IMR-90 (cell line): ENCODE results near the gene GATA2. TPM values are rescaled to one million over a fixed set of nuclear protein-coding genes. Genes with fewer than 3 reads are reported as not detected.

ENCODE experiments used
- ATAC-seq: fragments of 200-7000 bp; cut with Tn5 transposase; 2 replicates; pipeline ENCODE4 v1.9.1; 2020; ENCODE audit warnings: low read depth, mild to moderate bottlenecking, moderate library complexity
- BruUV-seq: library from RNA; stranded (reverse); fragments of 400-500 nt; replicated peaks from 2 replicates; lab custom pipeline; 2021; lab: Mats Ljungman, UMichigan
- CTCF ChIA-PET: fragments of 300-600 bp; formaldehyde crosslinking; extraction: SDS; loops from one replicate; lab custom pipeline; 2021; ENCODE audit warnings: antibody characterized with exemption; lab: Yijun Ruan, JAX
- POLR2A ChIA-PET: fragments of 300-600 bp; sonication (Branson Sonifier 250); formaldehyde crosslinking; loops from one replicate; lab custom pipeline; 2022; ENCODE audit warnings: antibody characterized with exemption; ENCODE audit not compliant: unreplicated experiment; lab: Charles Lee
- DNase-seq: peaks from one replicate; pipeline ENCODE4 v3.0.0; 2013
- H2AFZ ChIP-seq: replicated peaks from 2 replicates; pipeline ENCODE3; 2013; ENCODE audit warnings: low read length, mild to moderate bottlenecking; ENCODE audit not compliant: poor library complexity
- H2AK5ac ChIP-seq: 2 replicates; pipeline ENCODE4 v1.6.1; 2013; ENCODE audit warnings: low read depth, low read length, inconsistent platforms
- H2AK9ac ChIP-seq: replicated peaks from 2 replicates; pipeline ENCODE3; 2013; ENCODE audit warnings: mild to moderate bottlenecking, low read depth, low read length, moderate library complexity; ENCODE audit not compliant: poor library complexity
- H2BK120ac ChIP-seq: 2 replicates; pipeline ENCODE4 v1.6.1; 2013; ENCODE audit warnings: low read depth, low read length, inconsistent platforms
- H2BK15ac ChIP-seq: 3 replicates; pipeline ENCODE4 v1.6.1; 2013; ENCODE audit warnings: low read depth, low read length, inconsistent platforms
- H2BK20ac ChIP-seq: 2 replicates; pipeline ENCODE4 v1.6.1; 2013; ENCODE audit warnings: low read depth, mild to moderate bottlenecking, inconsistent platforms, low read length, moderate library complexity
- H2BK5ac ChIP-seq: 2 replicates; pipeline ENCODE4 v1.6.1; 2013; ENCODE audit warnings: mild to moderate bottlenecking, low read depth, low read length, inconsistent platforms; ENCODE audit not compliant: poor library complexity, severe bottlenecking
- H3K14ac ChIP-seq: replicated peaks from 2 replicates; pipeline ENCODE4 v1.6.1; 2013; ENCODE audit warnings: low read depth, low read length, inconsistent platforms
- H3K18ac ChIP-seq: 2 replicates; pipeline ENCODE4 v1.6.1; 2013; ENCODE audit warnings: low read depth, low read length, control low read depth
- H3K23ac ChIP-seq: 2 replicates; pipeline ENCODE4 v1.6.1; 2013; ENCODE audit warnings: low read depth, low read length, inconsistent platforms
- H3K27ac ChIP-seq: 2 replicates; pipeline ENCODE4 v1.5.1; 2013; ENCODE audit warnings: mild to moderate bottlenecking, control low read depth, low read length; ENCODE audit not compliant: insufficient read depth
- H3K27me3 ChIP-seq: 2 replicates; pipeline ENCODE4 v1.6.1; 2013; ENCODE audit warnings: low read length; ENCODE audit not compliant: control insufficient read depth, insufficient read depth
- H3K36me3 ChIP-seq: 2 replicates; pipeline ENCODE4 v1.6.1; 2013; ENCODE audit warnings: low read length, mixed read lengths; ENCODE audit not compliant: control insufficient read depth, insufficient read depth
- H3K4ac ChIP-seq: 2 replicates; pipeline ENCODE4 v1.6.1; 2013; ENCODE audit warnings: low read depth, low read length, inconsistent platforms
- H3K4me1 ChIP-seq: 2 replicates; pipeline ENCODE4 v1.6.1; 2013; ENCODE audit warnings: low read length, mixed read lengths; ENCODE audit not compliant: control insufficient read depth, insufficient read depth
- H3K4me2 ChIP-seq: 2 replicates; pipeline ENCODE4 v1.6.1; 2013; ENCODE audit warnings: low read depth, mild to moderate bottlenecking, control low read depth, low read length, moderate library complexity
- H3K4me3 ChIP-seq: 2 replicates; pipeline ENCODE4 v1.5.1; 2013; ENCODE audit warnings: low read depth, mild to moderate bottlenecking, control low read depth, low read length, moderate library complexity; ENCODE audit not compliant: insufficient read depth
- H3K56ac ChIP-seq: 2 replicates; pipeline ENCODE4 v1.6.1; 2013; ENCODE audit warnings: low read length, inconsistent platforms; ENCODE audit not compliant: insufficient read depth; ENCODE audit errors: extremely low read depth
- H3K79me1 ChIP-seq, 2 experiments: 2 replicates each; pipeline ENCODE4 v1.6.1; 2013; ENCODE audit warnings: low read length in 2 of 2, inconsistent platforms in 1 of 2, low read depth in 1 of 2
- H3K9ac ChIP-seq: 2 replicates; pipeline ENCODE4 v1.6.1; 2013; ENCODE audit warnings: low read depth, low read length, control low read depth
- H3K9me1 ChIP-seq: 2 replicates; pipeline ENCODE4 v1.6.1; 2013; ENCODE audit warnings: low read length, inconsistent platforms; ENCODE audit not compliant: insufficient read depth
- H3K9me3 ChIP-seq: 2 replicates; pipeline ENCODE4 v1.6.1; 2013; ENCODE audit warnings: low read length; ENCODE audit not compliant: control insufficient read depth, insufficient read depth
- H4K20me1 ChIP-seq: 2 replicates; pipeline ENCODE4 v1.6.1; 2013; ENCODE audit warnings: low read length, inconsistent platforms; ENCODE audit not compliant: insufficient read depth
- H4K5ac ChIP-seq: 2 replicates; pipeline ENCODE4 v1.6.1; 2013; ENCODE audit warnings: mild to moderate bottlenecking, low read depth, low read length, control low read depth
- H4K8ac ChIP-seq, 2 experiments: 2 replicates each; pipeline ENCODE4 v1.6.1; 2013; ENCODE audit warnings: low read depth in 2 of 2, low read length in 2 of 2, control low read depth in 1 of 2, inconsistent platforms in 1 of 2
- H4K91ac ChIP-seq: 2 replicates; pipeline ENCODE4 v1.6.1; 2013; ENCODE audit warnings: low read depth, low read length, inconsistent platforms; ENCODE audit not compliant: insufficient read depth
- CEBPB ChIP-seq: IDR thresholded peaks from 2 replicates; pipeline ENCODE4 v1.6.1; 2012; ENCODE audit warnings: low read depth, low read length, improper control_type of control experiment
- CTCF ChIP-seq: conservative IDR thresholded peaks from 2 replicates; pipeline ENCODE4 v1.5.1; 2012; ENCODE audit warnings: mild to moderate bottlenecking, low read depth, low read length, improper control_type of control experiment
- FOS ChIP-seq: fragments of 150-350 bp; IDR thresholded peaks from 2 replicates; pipeline ENCODE4 v1.6.1; 2016; ENCODE audit warnings: low read depth, low read length
- MAFK ChIP-seq: IDR thresholded peaks from 2 replicates; pipeline ENCODE4 v1.6.1; 2012; ENCODE audit warnings: low read depth, low read length, improper control_type of control experiment
- WGBS, 2 experiments: methylation state at CpG; one replicate each; pipeline versions ENCODE4 v1.1.5 to v1.1.7; 2013; ENCODE audit warnings: missing lambda C conversion rate in 2 of 2; ENCODE audit not compliant: insufficient read length in 1 of 2; ENCODE audit errors: extremely low coverage in 2 of 2; 5-methylcytosine and 5-hydroxymethylcytosine counted together
- dilution Hi-C: fragments of 300-500 bp; cut with HindIII; formaldehyde crosslinking; loops from one replicate; pipeline ENCODE4 v1.14.3; 2018; ENCODE audit warnings: low sequenced_read_pairs; ENCODE audit not compliant: unreplicated experiment
- in situ Hi-C: fragments of 300-500 bp; cut with MboI; formaldehyde crosslinking; loops from 3 replicates; pipeline ENCODE4 v1.14.3; 2019; ENCODE audit warnings: low sequenced_read_pairs, inconsistent platforms, mixed read lengths
- intact Hi-C: fragments of 100-400 bp; cut with micrococcal nuclease; formaldehyde crosslinking; loops from 2 replicates; pipeline ENCODE4 v1.10.0; 2022
- polyA plus RNA-seq, 3 experiments: library from polyadenylated mRNA; depleted of rRNA; stranded (reverse); fragments of >200 nt; gene quantifications; 2 replicates each; pipeline ENCODE4 v1.2.3, GENCODE V29; 2012; ENCODE audit warnings: low replicate concordance in 1 of 3
- total RNA-seq: library from RNA; depleted of rRNA; stranded (reverse); fragments of >200 nt; gene quantifications from 2 replicates; pipeline ENCODE4 v1.2.3, GENCODE V29; 2012
- TF ChIP-seq, protein P1 (sequence below): fragments of 150-350 bp; IDR thresholded peaks from 2 replicates; pipeline ENCODE4 v1.6.1; 2016; ENCODE audit warnings: low read depth, mild to moderate bottlenecking, low read length, moderate library complexity, borderline replicate concordance

GATA2 gene
- total and polyA plus RNA-seq, 2 of the 4 experiments (the other 2 are of a cell fraction) = 2.2 to 13.5 TPM

GRCh38 chr3:128479558-128480086, 13.4 kb downstream of the GATA2 start:
- CTCF ChIA-PET = no interaction called here
- no peak overlapping the region for H2AK5ac ChIP-seq

More at GRCh38 chr3:128479558-128480086, 13.4 kb downstream of the GATA2 start:
- no TSS peak for BruUV-seq
- Histone ChIP-seq H3K9me3 (no peaks in the 10 kb centered on the region), H3K18ac (no peak overlapping the region), H3K27ac (no peak overlapping the region), H3K27me3 (peaks cover 13% of the 10 kb centered on the region), H3K9ac (no peak overlapping the region), H2BK20ac (no peak overlapping the region), H4K91ac (no peak overlapping the region), H2AFZ (no peak overlapping the region), H4K8ac (no peak overlapping the region), H3K4me1 (peaks cover 16% of the 10 kb centered on the region), H3K79me1 (peaks cover 0 to 8% of the 10 kb centered on the region in 2 experiments; a peak in 3 of 4 replicates), H3K4me2 (no peak overlapping the region), H4K5ac (no peak overlapping the region), H3K4me3 (no peak overlapping the region), H3K36me3 (peaks cover 15% of the 10 kb centered on the region), H3K23ac (no peak overlapping the region), H2BK15ac (no peak overlapping the region), H2BK120ac (no peak overlapping the region), H2AK9ac (no peak overlapping the region), H3K9me1 (peaks cover 3% of the 10 kb centered on the region; the same call in 1 of the 2 replicates), H2BK5ac (no peak overlapping the region), H3K4ac (no peak overlapping the region), H3K14ac (no peak overlapping the region), H3K56ac (no peak overlapping the region), H4K20me1 (peaks cover 5% of the 10 kb centered on the region; the same call in 1 of the 2 replicates)
- no peak for TF ChIP-seq CEBPB
- TF ChIP-seq FOS = no peak
- no peak for TF ChIP-seq CTCF
- TF ChIP-seq, protein P1, sequence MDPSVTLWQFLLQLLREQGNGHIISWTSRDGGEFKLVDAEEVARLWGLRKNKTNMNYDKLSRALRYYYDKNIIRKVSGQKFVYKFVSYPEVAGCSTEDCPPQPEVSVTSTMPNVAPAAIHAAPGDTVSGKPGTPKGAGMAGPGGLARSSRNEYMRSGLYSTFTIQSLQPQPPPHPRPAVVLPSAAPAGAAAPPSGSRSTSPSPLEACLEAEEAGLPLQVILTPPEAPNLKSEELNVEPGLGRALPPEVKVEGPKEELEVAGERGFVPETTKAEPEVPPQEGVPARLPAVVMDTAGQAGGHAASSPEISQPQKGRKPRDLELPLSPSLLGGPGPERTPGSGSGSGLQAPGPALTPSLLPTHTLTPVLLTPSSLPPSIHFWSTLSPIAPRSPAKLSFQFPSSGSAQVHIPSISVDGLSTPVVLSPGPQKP = no peak
- no peak for TF ChIP-seq MAFK
- dilution Hi-C loops (no loop called here), in situ Hi-C loops (loop anchor here (10.0 kb wide), 1 partner anchor 385 kb away; no protein-coding TSS in a partner anchor), intact Hi-C loops (loop anchor here (5.0 kb wide), 1 partner anchor 402 kb away; no protein-coding TSS in a partner anchor)
- ATAC-seq (no peak), DNase-seq (no peak)
- POLR2A ChIA-PET = no interaction called here
- 82% methylated on average over 3 of the region's 10 CpGs; no CpG with 5 or more reads in 1 of the 2 experiments for WGBS, 2 experiments
